ENCODE measurements around the gene KDELR1.

DNA sequence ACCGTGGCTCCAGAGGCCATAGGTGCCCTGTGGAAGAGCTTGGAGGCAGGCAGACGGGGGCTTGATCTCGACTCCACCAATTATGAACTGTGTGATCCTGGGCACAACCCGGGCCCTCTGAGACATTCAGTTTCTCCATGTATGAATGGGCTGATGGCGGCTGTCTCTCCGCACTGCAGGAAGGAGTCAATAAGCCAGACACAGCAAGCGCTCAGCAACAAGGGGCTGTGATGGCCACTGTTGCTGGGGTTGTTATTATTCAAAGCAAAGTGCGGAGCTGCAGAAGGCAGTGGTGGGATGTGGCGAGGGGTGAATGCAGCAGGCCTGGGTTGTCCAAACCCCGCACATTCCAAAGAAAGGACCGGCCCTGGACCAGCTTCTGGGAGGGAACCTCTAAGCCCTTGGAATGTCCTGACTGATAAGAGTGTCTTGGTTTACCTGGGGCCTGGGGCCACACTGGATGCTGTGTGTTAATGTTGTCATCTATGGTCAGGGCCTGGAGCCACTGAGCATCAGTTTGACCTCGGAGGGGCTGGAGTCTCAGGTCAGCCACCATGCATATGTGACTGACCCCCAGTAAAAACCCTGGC lies 35.9 kb downstream of the KDELR1 start:
- TF ChIP-seq, protein P1, sequence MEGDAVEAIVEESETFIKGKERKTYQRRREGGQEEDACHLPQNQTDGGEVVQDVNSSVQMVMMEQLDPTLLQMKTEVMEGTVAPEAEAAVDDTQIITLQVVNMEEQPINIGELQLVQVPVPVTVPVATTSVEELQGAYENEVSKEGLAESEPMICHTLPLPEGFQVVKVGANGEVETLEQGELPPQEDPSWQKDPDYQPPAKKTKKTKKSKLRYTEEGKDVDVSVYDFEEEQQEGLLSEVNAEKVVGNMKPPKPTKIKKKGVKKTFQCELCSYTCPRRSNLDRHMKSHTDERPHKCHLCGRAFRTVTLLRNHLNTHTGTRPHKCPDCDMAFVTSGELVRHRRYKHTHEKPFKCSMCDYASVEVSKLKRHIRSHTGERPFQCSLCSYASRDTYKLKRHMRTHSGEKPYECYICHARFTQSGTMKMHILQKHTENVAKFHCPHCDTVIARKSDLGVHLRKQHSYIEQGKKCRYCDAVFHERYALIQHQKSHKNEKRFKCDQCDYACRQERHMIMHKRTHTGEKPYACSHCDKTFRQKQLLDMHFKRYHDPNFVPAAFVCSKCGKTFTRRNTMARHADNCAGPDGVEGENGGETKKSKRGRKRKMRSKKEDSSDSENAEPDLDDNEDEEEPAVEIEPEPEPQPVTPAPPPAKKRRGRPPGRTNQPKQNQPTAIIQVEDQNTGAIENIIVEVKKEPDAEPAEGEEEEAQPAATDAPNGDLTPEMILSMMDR (conservative IDR thresholded peaks at IDR 0.05) = no peak
- TF ChIP-seq ZFX (IDR thresholded peaks at IDR 0.05) = no peak

Measured in C4-2B (cell line).